ENCODE results near the gene PPP1R1B.

The PPP1R1B gene

DNA sequence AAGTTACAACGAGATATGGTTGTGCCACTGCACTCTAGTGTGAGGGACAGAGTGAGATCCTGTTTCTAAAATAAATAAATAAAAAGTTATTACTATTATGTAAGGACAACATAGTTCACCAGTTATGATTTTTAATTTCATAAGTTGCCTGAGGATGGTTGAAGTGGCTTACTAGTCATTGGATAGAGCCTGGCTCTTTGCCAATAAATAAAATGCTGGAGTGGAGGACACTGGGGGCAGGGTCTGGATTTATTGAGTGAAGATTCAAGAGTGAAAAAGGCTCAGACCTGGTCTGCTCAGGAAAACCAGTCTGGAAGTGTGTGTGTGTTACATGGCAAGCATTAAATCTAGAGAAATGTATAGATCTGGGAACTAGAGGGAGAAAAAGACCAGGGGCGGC lies 12.3 kb downstream of the PPP1R1B start:
- Histone ChIP-seq H3K4me3 (peak overlapping the region in 2 of 10 experiments; percentile 22 to 87; a peak in 1 of 20 replicates), H4K20me1 (peaks cover 44 to 65% (median 59%) of the 10 kb centered on the region in 11 experiments), H3K9ac (peak overlapping the region in 5 of 11 experiments; percentile 6 to 96 (median 92); a peak in 4 of 22 replicates), H3K4me2 (peak overlapping the region; percentile 94 to 99 (median 98)), H3K27me3 (no peaks in the 10 kb centered on the region), H3K27ac (0 out of 22 replicates have a peak overlapping the region, but pooled peaks of 1 of the 11 experiments have one; percentile 7), H3K36me3 (peaks cover 0 to 5% (median 0%) of the 10 kb centered on the region in 11 experiments; a peak in 1 of 22 replicates), H3K9me3 (replicated peaks in 1 of 11) (no peaks in the 10 kb centered on the region), H3K4me1 (peaks cover 79 to 92% (median 88%) of the 10 kb centered on the region in 10 experiments)
- no peak for TF ChIP-seq Cebpa-rat (IDR thresholded peaks at IDR 0.05)

DNA sequence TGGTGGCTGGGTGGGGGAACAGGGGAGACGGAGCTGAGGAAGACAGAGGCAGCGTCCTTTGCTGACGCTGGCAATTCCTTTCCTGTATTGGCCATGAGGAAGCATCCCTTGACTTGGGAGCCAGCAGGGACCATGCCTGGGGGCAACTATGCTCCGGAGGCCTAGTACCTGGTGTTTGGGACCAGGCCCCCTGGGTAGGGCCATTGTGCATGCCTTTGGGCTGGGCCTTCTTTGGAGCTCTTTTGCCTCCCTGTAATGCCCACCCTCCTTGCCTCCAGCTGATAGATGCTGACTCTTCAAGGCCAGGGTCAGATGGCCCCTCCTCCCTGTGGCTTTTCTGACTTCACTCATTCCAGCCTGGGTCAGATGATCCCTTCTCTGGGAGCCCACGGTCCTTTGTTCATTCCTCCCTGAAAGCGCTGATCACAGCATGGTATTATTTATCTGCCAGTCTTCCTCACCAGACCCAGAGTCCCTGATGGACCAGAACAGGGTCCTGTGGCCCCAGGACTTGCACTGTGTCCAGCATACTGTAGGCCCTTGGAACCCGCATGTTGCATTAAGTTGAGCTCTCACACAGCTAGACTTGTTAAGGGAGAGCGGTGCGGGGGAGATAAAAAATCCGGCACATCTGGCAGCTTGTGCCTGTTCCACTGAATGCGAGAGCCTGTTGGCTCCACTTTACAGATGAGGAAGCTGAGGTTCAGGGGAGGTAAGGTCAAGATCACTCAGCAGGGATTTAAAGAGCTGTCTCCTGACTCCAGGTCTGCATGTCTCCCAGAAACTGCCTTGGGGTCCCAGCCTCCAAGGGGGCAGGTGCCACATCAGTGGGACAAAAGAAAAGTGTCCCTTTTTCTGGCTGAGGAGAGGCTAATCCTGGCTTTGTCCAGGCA lies 13.1 kb downstream of the PPP1R1B start:
- peak overlapping the region in 2 of 11 experiments; percentile 3 to 7; a peak in 3 of 22 replicates for H3K27ac ChIP-seq
- H3K9me3 ChIP-seq (replicated peaks in 1 of 11): no peaks in the 10 kb centered on the region
- peak overlapping the region; percentile 30 to 99 (median 96); a peak in 21 of 22 replicates for H3K4me2 ChIP-seq
- peaks cover 0 to 8% (median 1%) of the 10 kb centered on the region in 11 experiments; a peak in 4 of 22 replicates for H3K36me3 ChIP-seq
- TF ChIP-seq Cebpa-rat (IDR thresholded peaks at IDR 0.05): no peak
- H3K4me3 ChIP-seq: peak overlapping the region in 3 of 10 experiments; percentile 9 to 87 (median 22); a peak in 2 of 20 replicates
- no peaks in the 10 kb centered on the region for H3K27me3 ChIP-seq
- peaks cover 52 to 73% (median 67%) of the 10 kb centered on the region in 11 experiments for H4K20me1 ChIP-seq
- peak overlapping the region in 7 of 11 experiments; percentile 14 to 96 (median 48); a peak in 9 of 22 replicates for H3K9ac ChIP-seq
- H3K4me1 ChIP-seq: peaks cover 80 to 93% (median 87%) of the 10 kb centered on the region in 10 experiments

GRCh38 chr17:39640591-39641031 lies 13.9 kb downstream of the PPP1R1B start:
- no peak overlapping the region for H3K4me3 ChIP-seq
- H4K20me1 ChIP-seq: peaks cover 60 to 81% (median 75%) of the 10 kb centered on the region in 11 experiments
- H3K9ac ChIP-seq: peak overlapping the region in 7 of 11 experiments; percentile 17 to 96 (median 29); a peak in 4 of 22 replicates
- peaks cover 0 to 10% (median 6%) of the 10 kb centered on the region in 11 experiments; a peak in 6 of 22 replicates for H3K36me3 ChIP-seq
- no peaks in the 10 kb centered on the region for H3K9me3 ChIP-seq (replicated peaks in 1 of 11)
- peaks cover 72 to 93% (median 82%) of the 10 kb centered on the region in 10 experiments for H3K4me1 ChIP-seq
- TF ChIP-seq Cebpa-rat (IDR thresholded peaks at IDR 0.05): no peak
- no peaks in the 10 kb centered on the region for H3K27me3 ChIP-seq
- H3K27ac ChIP-seq: peak overlapping the region in 3 of 11 experiments; percentile 5 to 37 (median 27); a peak in 4 of 22 replicates
- H3K4me2 ChIP-seq: peak overlapping the region; percentile 19 to 99 (median 63); a peak in 21 of 22 replicates

- Histone ChIP-seq H3K4me3 (no peak overlapping the region), H3K4me1 (peaks cover 67 to 92% (median 78%) of the 10 kb centered on the region in 10 experiments), H3K27me3 (no peaks in the 10 kb centered on the region), H3K9ac (peak overlapping the region in 5 of 11 experiments; percentile 17 to 96 (median 30); a peak in 3 of 22 replicates), H4K20me1 (peaks cover 63 to 86% (median 80%) of the 10 kb centered on the region in 11 experiments), H3K9me3 (replicated peaks in 1 of 11) (no peaks in the 10 kb centered on the region), H3K27ac (peak overlapping the region in 2 of 11 experiments; percentile 5 to 37; a peak in 2 of 22 replicates), H3K4me2 (peak overlapping the region; percentile 19 to 99 (median 63); a peak in 19 of 22 replicates), H3K36me3 (peaks cover 0 to 12% (median 6%) of the 10 kb centered on the region in 11 experiments; a peak in 7 of 22 replicates)
- TF ChIP-seq Cebpa-rat (IDR thresholded peaks at IDR 0.05): no peak
Observed at GRCh38 chr17:39641097-39641496, 14.3 kb downstream of the PPP1R1B start.

GRCh38 chr17:39641883-39642282 lies 15.1 kb downstream of the PPP1R1B start:
- Histone ChIP-seq H3K36me3 (peaks cover 0 to 18% (median 6%) of the 10 kb centered on the region in 11 experiments; a peak in 8 of 22 replicates), H3K4me1 (peaks cover 59 to 93% (median 72%) of the 10 kb centered on the region in 10 experiments)

GRCh38 chr17:39642291-39643074 lies 15.7 kb downstream of the PPP1R1B start:
- Histone ChIP-seq H3K4me2 (peak overlapping the region in 9 of 11 experiments; percentile 20 to 99 (median 94); a peak in 16 of 22 replicates), H3K4me1 (peaks cover 59 to 94% (median 71%) of the 10 kb centered on the region in 10 experiments), H3K9me3 (replicated peaks in 1 of 11) (no peaks in the 10 kb centered on the region), H3K36me3 (peaks cover 0 to 20% (median 6%) of the 10 kb centered on the region in 11 experiments; a peak in 8 of 22 replicates), H3K4me3 (no peak overlapping the region; a peak in 1 of 20 replicates), H3K27me3 (no peaks in the 10 kb centered on the region), H4K20me1 (peaks cover 63 to 100% (median 93%) of the 10 kb centered on the region in 11 experiments), H3K9ac (no peak overlapping the region), H3K27ac (no peak overlapping the region; a peak in 2 of 22 replicates)
- TF ChIP-seq Cebpa-rat (IDR thresholded peaks at IDR 0.05): no peak

More at GRCh38 chr17:39641883-39642282, 15.1 kb downstream of the PPP1R1B start:
- Histone ChIP-seq H3K4me2 (peak overlapping the region in 10 of 11 experiments; percentile 0 to 99 (median 78); a peak in 15 of 22 replicates), H3K9ac (no peak overlapping the region), H3K27ac (no peak overlapping the region; a peak in 1 of 22 replicates), H4K20me1 (peaks cover 63 to 94% (median 88%) of the 10 kb centered on the region in 11 experiments), H3K27me3 (no peaks in the 10 kb centered on the region), H3K9me3 (replicated peaks in 1 of 11) (no peaks in the 10 kb centered on the region), H3K4me3 (no peak overlapping the region; a peak in 1 of 20 replicates)
- TF ChIP-seq Cebpa-rat (IDR thresholded peaks at IDR 0.05): no peak

DNA sequence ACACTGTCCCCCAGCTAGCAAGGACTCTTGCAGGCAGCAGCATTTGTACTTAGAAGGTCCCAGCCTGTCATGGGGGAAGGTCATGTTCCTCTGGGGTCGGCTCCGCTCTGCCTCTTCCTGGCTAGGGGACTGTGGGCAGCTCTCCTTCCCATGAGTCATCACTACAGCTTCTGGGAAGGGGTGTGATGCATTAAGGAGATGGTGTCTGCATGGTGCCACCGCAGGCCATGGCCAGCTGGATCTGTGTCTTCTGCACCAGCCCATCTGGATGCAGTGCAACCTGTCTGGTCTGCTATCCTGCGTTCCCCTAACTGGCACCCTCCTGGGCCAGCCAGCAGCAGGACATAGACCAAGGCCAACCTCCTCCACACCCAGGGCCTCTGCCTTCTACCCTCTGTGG lies 16.5 kb downstream of the PPP1R1B start:
- peaks cover 51 to 87% (median 64%) of the 10 kb centered on the region in 10 experiments for H3K4me1 ChIP-seq
- H3K27me3 ChIP-seq: no peaks in the 10 kb centered on the region
- peak overlapping the region in 9 of 11 experiments; percentile 20 to 99 (median 94); a peak in 16 of 22 replicates for H3K4me2 ChIP-seq
- no peak for TF ChIP-seq Cebpa-rat (IDR thresholded peaks at IDR 0.05)
- no peak overlapping the region; a peak in 1 of 22 replicates for H3K27ac ChIP-seq
- no peak overlapping the region; a peak in 1 of 20 replicates for H3K4me3 ChIP-seq
- H3K36me3 ChIP-seq: peaks cover 0 to 22% (median 8%) of the 10 kb centered on the region in 11 experiments; a peak in 9 of 22 replicates
- peak overlapping the region in 2 of 11 experiments; percentile 4 to 10; a peak in 2 of 22 replicates for H3K9ac ChIP-seq
- H3K9me3 ChIP-seq (replicated peaks in 1 of 11): no peaks in the 10 kb centered on the region
- peaks cover 64 to 100% (median 97%) of the 10 kb centered on the region in 11 experiments for H4K20me1 ChIP-seq

DNA sequence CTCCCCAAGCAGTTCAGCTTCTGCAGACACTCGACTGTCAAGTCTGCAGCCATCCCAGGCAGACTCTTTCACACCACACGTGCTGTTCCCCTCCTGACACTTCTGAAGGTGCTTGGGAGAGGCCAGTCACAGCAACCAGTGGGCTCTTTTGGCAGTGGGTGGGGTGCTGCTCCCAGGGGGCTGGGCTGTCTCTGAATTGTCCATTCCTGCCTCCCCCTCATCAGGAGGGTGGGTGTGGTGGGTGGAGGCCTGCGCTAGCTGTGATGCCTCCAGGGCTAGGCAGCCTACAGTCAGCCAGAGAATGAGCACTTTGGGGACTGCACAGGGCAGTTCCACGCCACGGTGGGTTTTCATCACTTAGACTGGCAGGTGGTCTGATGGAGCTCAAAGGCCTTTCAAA lies 20.5 kb downstream of the PPP1R1B start:
- H3K4me3 ChIP-seq: no peak overlapping the region
- no peak overlapping the region for H3K9ac ChIP-seq
- H3K36me3 ChIP-seq: peaks cover 0 to 35% (median 12%) of the 10 kb centered on the region in 11 experiments; a peak in 10 of 22 replicates
- H3K9me3 ChIP-seq (replicated peaks in 1 of 11): no peaks in the 10 kb centered on the region
- TF ChIP-seq Cebpa-rat (IDR thresholded peaks at IDR 0.05): no peak
- peaks cover 67 to 100% (median 99%) of the 10 kb centered on the region in 11 experiments for H4K20me1 ChIP-seq
- peaks cover 31 to 84% (median 52%) of the 10 kb centered on the region in 10 experiments for H3K4me1 ChIP-seq
- no peaks in the 10 kb centered on the region for H3K27me3 ChIP-seq
- no peak overlapping the region for H3K4me2 ChIP-seq
- no peak overlapping the region for H3K27ac ChIP-seq
